Stimulated activated naive CD4-positive, alpha-beta T cell (primary cell): Measurements from ENCODE around the gene SDHA.
A peak's percentile ranks its signal among the peaks of the same experiment; 100 is the strongest.
"Not testable (repeated sequence)": the region's sequence is repeated elsewhere in the genome, so short reads cannot be mapped to it uniquely, and the experiment has no call there.

ENCODE experiments used
- DNase-seq, 6 experiments: peaks; one replicate each; lab custom pipeline; 2025; lab: John Stamatoyannopoulos, UW

The SDHA gene

DNA sequence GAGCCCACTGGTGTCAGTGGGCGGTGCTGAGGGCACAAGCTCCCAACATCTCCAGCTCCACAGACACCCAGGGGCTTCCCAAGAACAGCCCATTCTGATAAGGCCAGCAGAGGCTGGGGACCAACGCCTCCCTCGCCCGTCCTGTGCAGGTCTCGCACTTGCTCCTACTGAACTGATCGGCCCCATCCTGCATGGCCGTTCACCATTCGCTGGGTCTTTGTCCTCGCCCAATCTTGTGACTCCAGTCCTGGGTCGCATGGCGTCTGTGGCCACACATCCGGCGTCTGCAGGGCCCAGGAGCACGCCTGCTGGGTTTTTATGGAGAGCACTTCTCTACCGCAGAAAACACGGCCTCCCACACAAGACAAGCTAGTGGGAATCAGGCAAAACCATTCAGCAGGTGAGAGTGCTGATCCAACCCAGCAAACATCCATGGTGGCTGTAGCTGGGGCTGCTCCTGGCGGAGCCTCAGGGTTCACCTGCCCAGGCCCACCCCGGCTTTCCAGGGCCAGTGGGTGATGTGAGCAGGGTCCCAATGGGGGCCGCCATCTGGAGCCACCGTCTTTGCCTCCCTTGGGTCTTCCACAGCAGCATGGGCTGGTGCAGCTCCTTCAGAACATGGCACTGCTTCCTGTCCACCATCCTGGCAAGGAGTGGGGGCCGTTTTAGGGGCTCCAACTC lies 19.5 kb upstream of the SDHA start:
- DNase-seq: no peak

DNA sequence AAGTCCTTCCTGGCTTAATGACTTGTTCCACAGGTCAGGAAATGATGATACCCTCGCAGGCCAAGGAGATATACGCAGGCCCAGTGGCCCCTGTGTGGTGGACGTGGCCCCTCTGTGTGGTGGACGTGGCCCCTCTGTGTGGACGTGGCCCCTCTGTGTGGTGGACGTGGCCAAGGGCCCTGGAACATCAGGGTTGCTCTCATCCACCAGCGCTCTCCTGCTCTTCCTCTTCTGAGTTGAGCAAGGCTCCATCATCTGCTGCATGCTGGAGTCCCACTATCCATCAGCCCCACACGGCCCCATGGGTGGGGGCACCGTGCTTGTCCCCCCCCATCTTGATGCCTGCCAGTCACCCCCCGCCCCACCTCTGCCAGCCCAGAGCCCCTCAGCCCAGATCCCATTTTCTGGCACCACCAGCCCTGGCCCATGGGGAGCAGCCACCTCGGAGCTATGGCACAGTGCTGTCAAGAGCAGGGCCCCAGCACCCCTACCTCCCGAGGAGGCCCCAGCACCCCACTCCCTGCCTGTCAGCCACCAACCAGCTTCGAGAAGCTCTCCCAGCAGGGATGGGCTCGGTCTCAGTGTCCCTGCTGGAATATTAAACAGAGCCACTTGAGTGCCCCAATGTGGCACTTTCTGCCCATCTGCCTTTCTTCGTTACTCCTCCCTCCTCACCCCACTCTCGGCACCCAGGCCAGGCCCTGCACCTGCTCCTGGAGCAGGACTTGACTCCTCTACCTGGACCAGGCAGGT lies 18.7 kb upstream of the SDHA start:
- no peak for DNase-seq

DNA sequence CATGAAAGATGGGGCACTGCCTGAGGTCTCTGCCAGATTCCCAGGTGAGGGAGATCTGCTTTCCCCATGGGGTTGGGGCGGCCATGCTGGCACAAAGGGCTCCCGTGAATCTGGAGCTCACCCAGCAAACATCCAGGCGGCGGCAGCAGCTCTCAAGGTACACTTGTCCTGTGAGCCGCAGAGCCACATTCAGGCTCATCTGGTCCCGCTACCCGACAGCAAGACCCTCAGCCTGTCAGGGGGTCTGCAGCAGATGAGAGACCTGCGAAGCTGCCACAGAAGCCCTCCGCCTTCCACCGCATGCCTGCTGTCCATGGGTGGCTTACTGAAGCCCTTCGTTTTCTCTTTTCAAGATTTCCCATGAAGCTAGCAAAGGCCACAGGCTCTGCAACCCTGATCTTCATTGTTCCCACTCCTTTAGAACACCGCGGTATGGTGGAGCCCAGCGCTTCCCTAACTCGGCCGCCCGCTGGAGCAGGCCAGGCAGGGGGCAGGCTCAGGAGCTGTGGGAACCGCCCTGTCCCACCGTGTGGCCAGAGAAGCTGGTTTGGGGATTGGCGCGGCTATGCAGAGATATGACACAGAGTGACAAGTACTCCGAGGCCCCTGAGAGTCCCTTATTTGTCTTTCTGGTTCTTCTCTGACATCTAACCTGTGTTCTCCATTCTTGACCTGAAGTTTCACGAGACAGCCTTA lies 18.0 kb upstream of the SDHA start:
- DNase-seq: no peak

DNA sequence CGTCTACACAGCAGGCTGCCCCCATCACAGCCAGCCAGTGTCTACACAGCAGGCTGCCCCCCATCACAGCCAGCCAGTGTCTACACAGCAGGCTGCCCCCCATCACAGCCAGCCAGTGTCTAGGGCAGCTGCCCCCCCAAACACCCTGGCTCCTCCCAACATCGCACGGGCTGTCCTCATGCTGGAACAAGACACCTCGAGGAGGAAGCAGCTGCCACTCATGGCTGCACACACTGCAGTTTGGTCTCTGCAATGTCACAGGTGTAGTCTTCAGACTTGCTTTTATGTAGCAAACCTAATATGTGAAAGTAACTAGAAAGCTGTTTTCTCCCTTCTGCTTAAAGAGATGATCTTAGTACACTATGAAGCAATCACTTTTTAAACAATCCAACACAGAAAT lies 17.1 kb upstream of the SDHA start:
- DNase-seq: no peak

DNA sequence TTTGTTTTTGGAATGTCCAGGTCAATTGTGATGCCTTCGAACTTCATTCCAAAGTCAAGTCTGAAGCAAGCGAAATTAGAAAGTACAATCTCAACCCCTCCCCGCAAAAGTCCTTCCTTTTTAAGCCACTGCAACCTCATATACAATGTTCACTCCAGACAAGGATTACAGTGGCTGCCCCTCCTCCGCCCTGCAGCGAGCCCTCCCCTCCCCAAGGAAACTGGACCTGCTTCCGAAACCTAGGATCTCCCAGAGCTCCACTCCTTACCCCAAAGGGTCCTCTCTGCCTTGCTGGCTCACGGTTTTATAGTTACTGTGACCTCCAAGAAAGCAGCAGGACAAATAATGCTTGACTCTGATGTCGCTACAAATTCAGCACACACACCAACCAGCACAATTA lies 16.4 kb upstream of the SDHA start:
- no peak for DNase-seq

DNA sequence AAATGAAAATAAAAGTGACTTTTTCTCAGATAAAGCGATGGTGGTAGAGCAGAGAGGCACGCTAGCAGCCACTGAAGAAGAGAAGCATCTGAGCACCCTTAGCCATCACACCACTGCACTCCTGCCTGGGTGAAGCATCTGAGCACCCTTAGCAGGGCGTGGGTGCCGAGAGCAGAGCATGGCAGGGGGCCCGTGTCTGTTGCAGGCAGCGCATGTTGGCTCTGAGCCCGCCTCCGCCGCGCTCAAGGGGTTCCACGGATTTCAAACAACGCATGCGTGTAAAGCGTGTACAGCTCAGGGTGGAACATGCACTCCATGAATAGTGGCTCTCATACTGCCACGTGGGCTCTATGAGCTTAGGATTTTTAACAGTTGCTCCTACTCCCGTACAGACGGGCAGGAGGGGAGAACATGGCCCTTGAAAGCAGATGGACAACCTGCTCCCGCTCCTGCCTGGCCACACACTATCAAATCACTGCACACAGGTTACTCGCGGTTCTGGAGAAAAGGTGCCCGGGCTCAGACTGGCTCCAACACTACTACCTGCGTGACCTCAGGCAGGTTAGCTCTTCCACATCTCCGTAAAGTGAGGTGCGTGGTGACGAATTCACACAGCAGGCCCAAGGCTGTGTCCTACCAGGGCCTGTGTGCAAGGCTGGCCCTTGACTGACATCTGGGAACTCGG lies 14.7 kb upstream of the SDHA start:
- DNase-seq: no peak

DNA sequence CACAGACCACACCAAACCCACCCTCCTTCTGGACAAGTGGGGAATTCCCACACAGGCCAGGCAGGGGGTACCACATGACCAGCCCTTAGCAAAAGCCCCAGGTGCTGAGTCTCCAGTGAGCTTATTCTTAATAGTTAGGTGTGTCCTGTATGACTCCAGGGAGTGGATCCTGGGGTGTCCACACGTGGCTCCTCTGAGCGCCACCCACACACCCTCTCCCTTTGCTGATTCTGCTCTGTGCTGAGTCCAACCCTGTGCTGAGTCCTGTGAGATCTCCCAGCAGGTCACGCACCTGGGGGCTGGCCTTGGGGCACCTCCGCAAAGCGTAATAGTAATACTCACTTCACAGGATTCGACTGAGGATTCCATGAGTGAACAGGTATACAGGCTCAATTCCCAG lies 14.1 kb upstream of the SDHA start:
- no peak for DNase-seq

DNA sequence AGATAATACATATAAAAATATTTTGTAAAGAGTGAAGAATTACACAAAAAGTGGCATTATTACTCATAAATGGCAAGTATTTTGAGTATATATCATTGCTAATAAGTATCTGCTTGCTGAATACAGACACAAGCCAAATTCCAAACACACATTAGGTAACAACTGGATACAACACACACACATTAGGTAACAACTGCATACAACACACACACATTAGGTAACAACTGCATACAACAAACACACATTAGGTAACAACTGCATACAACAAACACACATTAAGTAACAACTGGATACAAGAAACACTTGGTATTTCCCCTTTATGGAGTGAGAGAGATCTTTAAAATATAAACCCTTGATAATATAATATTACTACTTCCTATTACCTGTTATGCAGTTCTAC lies 13.7 kb upstream of the SDHA start:
- DNase-seq: no peak

DNA sequence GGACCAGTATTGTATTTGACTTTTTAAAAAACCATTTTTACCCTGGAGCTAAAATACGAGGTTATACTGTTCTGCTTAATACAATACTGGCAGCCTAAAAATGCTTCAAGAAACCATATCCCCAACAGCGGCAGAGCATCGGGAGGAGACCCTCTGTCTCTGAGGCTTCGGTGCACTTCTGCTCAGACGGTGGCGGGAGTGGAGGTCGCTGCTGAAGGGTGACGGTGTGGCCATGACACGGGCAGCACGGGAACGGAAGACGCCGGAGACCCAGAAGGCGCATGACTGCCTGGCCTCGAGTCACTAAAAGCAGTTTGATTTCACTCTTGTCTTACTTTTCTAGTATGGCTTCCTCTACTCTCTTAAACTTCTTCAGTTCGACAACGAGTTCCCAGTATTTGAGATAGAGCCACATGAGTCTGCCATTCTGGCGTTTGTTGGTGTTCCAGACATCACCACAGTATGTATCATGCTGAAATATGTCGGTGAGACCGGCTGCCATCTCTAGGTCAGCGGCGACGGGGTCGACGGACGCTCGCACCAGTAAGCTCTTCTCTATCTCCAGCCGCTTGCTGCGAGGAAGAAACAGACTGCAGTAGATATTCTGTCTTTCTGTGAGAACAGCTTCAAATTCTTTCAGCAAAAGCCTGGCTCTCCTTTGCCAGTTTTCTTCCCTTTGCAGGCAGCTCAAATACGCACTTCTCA lies 13.0 kb upstream of the SDHA start:
- DNase-seq: no peak

DNA sequence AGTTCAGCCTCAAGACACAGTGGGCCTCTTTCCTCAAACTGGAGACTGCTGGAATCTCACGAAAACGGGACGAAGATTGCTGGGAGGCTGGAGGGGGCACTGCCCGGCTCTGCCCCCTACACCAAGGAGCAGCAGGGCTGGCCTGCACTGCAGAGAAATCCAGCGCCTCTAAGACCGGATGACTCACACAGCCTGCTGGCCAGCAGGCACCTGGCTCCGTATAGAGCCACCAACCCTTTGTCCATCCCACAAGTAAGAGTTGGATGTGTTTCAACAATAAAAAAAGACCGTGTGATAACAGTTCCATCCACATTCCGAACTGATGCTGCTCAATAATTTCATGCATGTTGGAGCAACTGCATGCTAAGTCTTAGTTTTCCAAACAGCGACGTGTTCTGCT lies 11.7 kb upstream of the SDHA start:
- DNase-seq: no peak

DNA sequence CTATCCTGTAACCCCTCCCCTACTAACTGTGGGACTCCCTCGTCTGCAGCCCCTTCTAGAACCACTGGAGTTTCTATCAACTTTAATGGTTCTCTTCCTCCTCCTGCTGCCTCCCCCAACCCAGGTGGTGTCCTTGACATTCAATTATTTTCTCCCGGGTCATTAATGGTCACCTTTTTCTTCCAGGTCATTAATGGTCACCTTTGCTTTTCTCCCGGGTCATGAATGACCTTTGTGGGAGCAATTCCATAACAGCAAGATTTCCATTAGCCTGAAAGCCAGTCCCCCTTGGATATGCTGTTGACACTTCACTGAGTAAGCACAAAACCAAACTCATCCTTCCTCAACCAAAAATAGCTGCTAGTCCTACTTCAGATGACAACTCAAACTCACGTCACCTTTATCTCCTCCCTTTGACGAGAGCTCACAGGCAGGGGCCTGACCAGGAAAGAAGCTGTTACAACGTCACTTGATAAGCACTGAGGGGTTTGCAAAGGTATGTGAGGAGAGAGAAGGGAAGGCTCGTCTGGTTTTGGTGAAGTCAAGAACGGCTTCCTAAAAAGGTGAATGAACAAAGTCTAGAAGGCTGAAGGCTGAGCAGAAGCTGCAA lies 11.1 kb upstream of the SDHA start:
- no peak for DNase-seq

DNA sequence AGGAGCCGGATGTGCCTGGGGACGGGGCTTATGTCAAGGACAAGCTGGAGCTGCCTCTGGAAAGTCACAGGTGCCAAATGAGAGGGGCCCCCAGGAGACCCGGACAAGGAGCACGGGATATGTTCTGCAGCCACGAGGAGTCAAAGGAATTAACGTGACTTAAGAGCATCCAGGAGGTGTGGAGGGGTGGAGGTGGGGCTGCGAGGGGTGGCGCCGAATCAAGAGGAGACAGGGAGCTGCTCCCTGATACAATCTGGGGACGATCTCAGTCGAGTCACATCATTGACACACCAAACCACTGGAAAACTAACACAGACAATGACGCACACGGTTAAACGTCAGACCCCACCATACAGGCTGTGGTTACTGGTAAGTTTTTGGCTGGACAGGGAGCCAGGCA lies 10.5 kb upstream of the SDHA start:
- DNase-seq: no peak

DNA sequence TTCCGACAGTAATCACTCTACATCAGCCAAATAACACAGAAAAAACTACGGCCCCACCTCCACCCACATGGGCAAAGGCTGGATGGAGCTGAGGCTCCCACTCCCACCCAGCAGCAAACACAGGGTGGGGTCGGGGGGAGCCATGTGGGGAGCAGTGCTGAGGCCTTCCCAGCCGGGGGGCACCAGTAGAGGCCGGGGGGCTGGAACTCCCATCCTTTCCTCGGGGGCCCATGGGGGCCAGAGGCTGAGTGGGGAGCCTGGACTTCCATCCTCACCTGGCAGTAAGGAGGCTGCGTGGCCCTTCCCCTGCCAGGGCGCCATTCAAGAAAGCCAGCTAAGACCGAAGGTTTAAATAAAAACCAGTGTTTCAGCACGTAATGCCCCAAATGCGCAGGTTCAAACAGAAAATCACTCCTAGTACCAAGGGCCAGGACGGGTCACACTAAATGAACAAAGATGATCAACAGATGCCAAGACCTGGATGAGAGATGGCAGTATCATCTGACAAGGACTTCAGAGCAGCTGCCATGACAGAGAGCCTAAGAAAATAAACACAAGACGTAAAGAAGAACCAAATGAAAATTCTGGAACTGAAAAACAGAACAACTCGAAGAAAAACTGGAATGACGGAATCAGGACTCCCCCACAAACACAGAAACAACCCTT lies 9.5 kb upstream of the SDHA start:
- DNase-seq: no peak

DNA sequence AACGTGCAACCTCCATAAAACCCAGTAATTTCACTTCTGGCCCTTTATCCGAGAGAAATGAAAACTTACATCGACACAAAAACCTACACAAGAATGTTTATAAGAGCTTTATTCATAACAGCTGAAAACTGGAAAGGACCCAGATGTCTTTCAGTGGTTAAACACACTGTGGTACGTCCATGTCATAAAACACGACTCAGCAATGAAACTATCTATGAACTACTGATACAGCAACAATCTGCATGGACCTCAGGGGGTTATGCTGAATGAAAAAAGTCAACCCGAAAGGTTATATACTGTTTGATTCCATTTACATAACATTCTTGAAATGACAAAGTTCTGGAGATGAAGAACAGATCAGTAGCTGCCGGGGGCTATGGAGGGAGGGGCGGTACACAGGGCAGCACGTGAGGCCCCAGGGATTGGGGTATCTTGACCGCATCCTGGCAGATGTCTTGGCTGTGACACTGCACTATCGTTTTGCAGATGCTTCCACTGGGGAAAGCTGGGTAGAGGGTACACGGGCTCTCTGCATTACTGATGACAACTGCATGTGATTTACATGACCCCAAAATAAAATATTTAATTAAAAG lies 4.2 kb upstream of the SDHA start:
- DNase-seq: no peak

DNA sequence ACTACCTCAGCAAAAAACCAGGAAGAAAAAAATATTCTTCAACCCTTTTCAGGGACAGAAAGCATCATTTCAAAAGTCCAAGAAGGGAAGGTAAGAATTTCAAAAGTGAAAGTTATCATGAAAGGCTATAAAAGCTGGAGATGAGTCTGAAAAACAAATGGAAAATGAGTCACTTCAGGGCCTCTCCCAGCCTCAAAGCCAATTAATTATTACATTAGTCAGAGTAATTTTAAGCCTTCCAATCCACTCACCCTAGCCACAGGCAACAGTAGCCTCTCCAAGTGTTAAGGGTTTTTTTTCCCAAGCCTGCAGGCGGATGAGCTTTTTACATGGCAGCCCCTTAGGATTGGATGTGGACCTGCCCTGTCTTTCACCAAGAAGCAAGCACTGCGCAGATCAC lies 2.9 kb upstream of the SDHA start:
- not testable (repeated sequence) for DNase-seq

DNA sequence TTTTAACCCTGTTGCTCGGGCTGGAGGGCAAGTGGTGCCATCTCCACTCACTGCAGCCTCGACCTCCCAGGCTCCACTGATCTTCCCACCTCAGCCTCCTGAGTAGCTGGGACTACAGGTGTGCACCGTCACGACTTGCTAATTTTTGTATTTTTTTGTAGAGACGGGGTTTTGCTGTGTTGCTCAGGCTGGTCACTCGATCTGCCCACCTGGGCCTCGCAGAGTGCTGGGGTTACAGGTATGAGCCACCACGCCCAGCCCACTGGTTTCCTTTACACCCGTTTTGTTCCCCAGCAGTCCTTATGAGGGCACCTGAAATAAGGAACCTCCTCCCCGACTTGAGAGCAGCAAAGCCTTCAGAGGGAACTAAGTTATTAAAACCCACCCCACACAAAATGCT lies 2.0 kb upstream of the SDHA start:
- not testable (repeated sequence) for DNase-seq

DNA sequence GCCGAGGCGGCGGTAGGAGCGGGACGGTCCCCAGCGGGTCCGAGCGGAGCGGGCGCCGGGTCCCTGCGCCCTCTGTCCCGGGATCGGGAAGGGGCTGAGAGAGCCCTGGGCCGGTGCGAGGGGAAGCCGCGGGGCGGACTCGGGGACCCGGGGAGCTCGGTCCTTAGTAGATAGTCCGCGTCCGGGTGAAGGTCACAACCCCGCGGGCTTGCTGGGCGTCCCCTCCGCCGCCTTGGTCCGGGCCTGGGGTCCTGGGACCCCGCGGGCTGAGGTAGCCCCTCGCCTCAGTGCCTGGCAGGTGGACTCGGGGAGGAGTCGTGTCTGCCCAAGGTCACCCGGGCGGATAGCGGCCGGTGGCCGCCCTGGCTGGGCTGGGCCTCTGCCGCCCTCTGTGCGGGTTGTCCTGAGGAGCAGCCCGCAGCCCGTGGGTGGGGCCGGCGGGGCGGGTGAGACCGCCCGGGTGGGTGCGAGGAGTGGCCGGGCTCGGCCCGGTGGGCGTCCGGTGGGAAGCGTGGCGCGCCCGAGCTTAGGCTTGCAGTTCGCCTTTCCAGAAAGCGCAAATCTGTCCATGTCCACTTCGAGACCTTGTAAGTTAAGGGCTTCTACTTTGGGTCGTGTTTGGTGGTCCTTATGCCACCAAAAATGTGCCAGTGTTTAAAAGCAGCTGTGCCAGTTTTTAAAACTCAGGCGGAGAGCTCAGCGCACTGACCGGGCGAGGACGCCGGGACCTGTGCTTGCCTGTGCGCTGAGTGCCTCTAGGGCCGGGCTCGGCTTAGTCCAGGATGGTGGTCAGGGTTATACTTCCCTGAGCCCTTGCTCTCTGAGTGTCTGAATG lies 554 bp downstream of the SDHA start:
- DNase-seq: peak in 3 of 6 experiments; percentile 16 to 38 (median 34)

DNA sequence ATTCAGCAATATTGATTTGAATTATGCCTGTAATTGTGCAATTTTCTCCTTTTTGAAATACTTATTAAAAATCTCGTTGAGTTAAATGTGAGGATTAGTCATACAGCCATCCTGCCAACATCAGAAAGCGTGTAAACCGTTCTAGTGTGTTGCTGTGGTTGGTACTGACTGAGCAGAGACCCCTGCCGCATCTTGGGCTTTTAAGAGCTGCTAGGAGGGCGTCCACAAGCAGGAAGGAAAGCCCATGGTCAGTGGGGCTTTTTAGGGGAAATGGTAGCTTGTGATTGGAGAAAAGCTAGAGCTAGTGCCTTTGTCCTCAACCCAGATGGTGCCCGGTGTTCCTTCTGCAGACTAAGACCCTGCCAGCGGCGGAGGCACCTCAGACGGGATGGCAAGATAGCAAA lies 1.3 kb downstream of the SDHA start:
- DNase-seq: peak in 4 of 6 experiments; percentile 15 to 61 (median 21)

DNA sequence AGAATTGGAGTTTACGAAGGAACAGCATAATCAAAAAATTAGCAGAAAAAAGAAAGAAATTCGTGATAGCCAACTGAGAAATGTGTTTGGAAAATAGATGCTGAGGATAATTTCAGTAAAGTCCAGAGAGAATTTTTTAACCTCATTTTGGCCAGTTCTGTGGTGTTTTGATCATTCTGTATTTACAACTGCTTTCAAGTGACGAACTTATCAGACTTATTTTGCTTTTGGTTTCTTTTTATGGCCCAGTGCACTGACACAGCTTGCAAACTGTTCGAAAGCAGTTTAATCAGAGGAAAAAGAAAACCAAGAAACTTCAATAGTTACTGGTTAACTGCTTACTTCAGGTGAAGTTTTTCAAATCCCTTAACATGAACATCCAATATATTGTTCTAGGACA lies 1.9 kb downstream of the SDHA start:
- peak in 3 of 6 experiments; percentile 11 to 64 (median 39) for DNase-seq
